ENCODE data around the gene PTPRF. TPM values are rescaled to one million over a fixed set of nuclear protein-coding genes. Genes with fewer than 3 reads are reported as not detected.

PTPRF gene
- total RNA-seq, 1 donor from 2014 or later, result 71.1 TPM

GRCh38 chr1:43673261-43673660, 142.6 kb downstream of the PTPRF start:
- Histone ChIP-seq H3K36me3 (no peaks in the 10 kb centered on the region), H3K79me2 (ENCODE audit: low read depth) (peaks cover 5% of the 10 kb centered on the region), H3K27me3 (no peaks in the 10 kb centered on the region), H3K4me2 (no peak overlapping the region), H3K4me1 (no peaks in the 10 kb centered on the region), H4K20me1 (ENCODE audit: low read depth) (peaks cover 30% of the 10 kb centered on the region), H3K9ac (no peak overlapping the region), H3K4me3 (no peak overlapping the region), H2AFZ (replicated peaks) (no peak overlapping the region), H3K9me3 (ENCODE audit: low read depth) (no peaks in the 10 kb centered on the region), H3K27ac (no peak overlapping the region), H3F3A (ENCODE audit: low read depth) (no peaks in the 10 kb centered on the region)
- peaks cover 54% of the 10 kb centered on the region for H3K36me3 Mint-ChIP-seq
- H3K9me3 Mint-ChIP-seq, result no peaks in the 10 kb centered on the region
- no peaks in the 10 kb centered on the region for H3K4me1 Mint-ChIP-seq
- H3K27me3 Mint-ChIP-seq (ENCODE audit: insufficient read depth, low read depth), result no peaks in the 10 kb centered on the region
- no peak overlapping the region for H3K27ac Mint-ChIP-seq
- no peak overlapping the region for H3K4me3 Mint-ChIP-seq
- no peak for TF ChIP-seq EZH2phosphoT487 (IDR thresholded peaks at IDR 0.05)
- TF ChIP-seq EZH2 (IDR thresholded peaks at IDR 0.05), result no peak
- TF ChIP-seq CTCF (IDR thresholded peaks at IDR 0.05), result no peak
- DNase-seq (ENCODE audit: low spot score), result no peak

Other genes with a start within 250 kb of the PTPRF start
- not detected in 2 replicates for gene C1orf210, start 245.3 kb upstream of the PTPRF start, total RNA-seq (ENCODE audit: low replicate concordance)
- 0.21 and 0.25 TPM in 2 replicates for gene TIE1, start 229.9 kb upstream of the PTPRF start, total RNA-seq (ENCODE audit: low replicate concordance)
- gene MPL, start 193.1 kb upstream of the PTPRF start, total RNA-seq (ENCODE audit: low replicate concordance), result 0.09 TPM in 1 of 2 replicates, not detected in the other
- 164 and 261 TPM in 2 replicates for gene CDC20, start 171.9 kb upstream of the PTPRF start, total RNA-seq (ENCODE audit: low replicate concordance)
- 5.6 and 11.9 TPM in 2 replicates for gene ELOVL1, start 162.9 kb upstream of the PTPRF start, total RNA-seq (ENCODE audit: low replicate concordance)
- gene MED8, start 141.1 kb upstream of the PTPRF start, total RNA-seq (ENCODE audit: low replicate concordance), result 15.1 and 23.6 TPM in 2 replicates
- gene SZT2, start 141.0 kb upstream of the PTPRF start, total RNA-seq (ENCODE audit: low replicate concordance), result 11.0 and 16.8 TPM in 2 replicates
- 10.3 and 26.8 TPM in 2 replicates for gene HYI, start 77.0 kb upstream of the PTPRF start, total RNA-seq (ENCODE audit: low replicate concordance)
- gene KDM4A, start 119.3 kb downstream of the PTPRF start, total RNA-seq (ENCODE audit: low replicate concordance), result 58.6 and 64.7 TPM in 2 replicates
- 13.6 and 29.7 TPM in 2 replicates for gene ST3GAL3, start 176.7 kb downstream of the PTPRF start, total RNA-seq (ENCODE audit: low replicate concordance)